Tibial nerve (tissue), 3 donors: Measurements from ENCODE around the gene BIRC3.

ENCODE experiments used
- POLR2A ChIP-seq, 2 donors: fragments of 450-650 bp; IDR thresholded peaks; one replicate each; pipeline ENCODE4 v1.6.1; 2017; ENCODE audit warnings: antibody characterized with exemption in 2 of 2, mild to moderate bottlenecking in 2 of 2, moderate library complexity in 2 of 2
- TF ChIP-seq, protein P1 (sequence below), 5 experiments: fragments of 200-600 bp in 3 of 5; fragments of 450-650 bp in 2 of 5; sonication (generic) in 3 of 5; IDR thresholded peaks; one replicate each; pipeline ENCODE4 v1.5.1; 2016 to 2019; ENCODE audit warnings: antibody characterized with exemption in 5 of 5, mild to moderate bottlenecking in 3 of 5, moderate library complexity in 2 of 5

GRCh38 chr11:102378818-102379217 is 61.5 kb downstream of the BIRC3 start:
- TF ChIP-seq, protein P1, sequence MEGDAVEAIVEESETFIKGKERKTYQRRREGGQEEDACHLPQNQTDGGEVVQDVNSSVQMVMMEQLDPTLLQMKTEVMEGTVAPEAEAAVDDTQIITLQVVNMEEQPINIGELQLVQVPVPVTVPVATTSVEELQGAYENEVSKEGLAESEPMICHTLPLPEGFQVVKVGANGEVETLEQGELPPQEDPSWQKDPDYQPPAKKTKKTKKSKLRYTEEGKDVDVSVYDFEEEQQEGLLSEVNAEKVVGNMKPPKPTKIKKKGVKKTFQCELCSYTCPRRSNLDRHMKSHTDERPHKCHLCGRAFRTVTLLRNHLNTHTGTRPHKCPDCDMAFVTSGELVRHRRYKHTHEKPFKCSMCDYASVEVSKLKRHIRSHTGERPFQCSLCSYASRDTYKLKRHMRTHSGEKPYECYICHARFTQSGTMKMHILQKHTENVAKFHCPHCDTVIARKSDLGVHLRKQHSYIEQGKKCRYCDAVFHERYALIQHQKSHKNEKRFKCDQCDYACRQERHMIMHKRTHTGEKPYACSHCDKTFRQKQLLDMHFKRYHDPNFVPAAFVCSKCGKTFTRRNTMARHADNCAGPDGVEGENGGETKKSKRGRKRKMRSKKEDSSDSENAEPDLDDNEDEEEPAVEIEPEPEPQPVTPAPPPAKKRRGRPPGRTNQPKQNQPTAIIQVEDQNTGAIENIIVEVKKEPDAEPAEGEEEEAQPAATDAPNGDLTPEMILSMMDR (IDR thresholded peaks at IDR 0.05): no peak
- no peak for TF ChIP-seq POLR2A (IDR thresholded peaks at IDR 0.05)
